Measurements from ENCODE around the gene OPCML.

Gene OPCML

GRCh38 chr11:133038850-133039249 is 493.5 kb downstream of the OPCML start:
- no peak for DNase-seq (ENCODE audit: low read depth in 2 of 2)

GRCh38 chr11:133034929-133035328 is 497.4 kb downstream of the OPCML start:
- DNase-seq (ENCODE audit: low read depth in 2 of 2), result no peak

GRCh38 chr11:133029107-133029506 is 503.2 kb downstream of the OPCML start:
- DNase-seq (ENCODE audit: low read depth in 2 of 2), result no peak

GRCh38 chr11:133026952-133027351 is 505.3 kb downstream of the OPCML start:
- DNase-seq (ENCODE audit: low read depth in 2 of 2), result no peak

- DNase-seq (ENCODE audit: low read depth in 2 of 2), result no peak
Observed at GRCh38 chr11:133024301-133024700, 508.0 kb downstream of the OPCML start.

GRCh38 chr11:133023232-133023631 is 509.1 kb downstream of the OPCML start:
- no peak for DNase-seq (ENCODE audit: low read depth in 2 of 2)

GRCh38 chr11:133021553-133021952 is 510.7 kb downstream of the OPCML start:
- no peak for DNase-seq (ENCODE audit: low read depth in 2 of 2)

- DNase-seq (ENCODE audit: low read depth in 2 of 2), result no peak
Observed at GRCh38 chr11:133020372-133020714, 512.0 kb downstream of the OPCML start.

- no peak for DNase-seq (ENCODE audit: low read depth in 2 of 2)
Observed at GRCh38 chr11:133019545-133020371, 512.5 kb downstream of the OPCML start.

GRCh38 chr11:133015457-133015856 is 516.8 kb downstream of the OPCML start:
- DNase-seq (ENCODE audit: low read depth in 2 of 2), result no peak

GRCh38 chr11:133014337-133014736 is 518.0 kb downstream of the OPCML start:
- DNase-seq (ENCODE audit: low read depth in 2 of 2), result no peak

- no peak for DNase-seq (ENCODE audit: low read depth in 2 of 2)
Observed at GRCh38 chr11:133012803-133013202, 519.5 kb downstream of the OPCML start.

- DNase-seq (ENCODE audit: low read depth in 2 of 2), result no peak
Observed at GRCh38 chr11:133011604-133012003, 520.7 kb downstream of the OPCML start.

- DNase-seq (ENCODE audit: low read depth in 2 of 2), result no peak
Observed at GRCh38 chr11:133007027-133007584, 525.2 kb downstream of the OPCML start.

GRCh38 chr11:133004369-133004768 is 527.9 kb downstream of the OPCML start:
- DNase-seq (ENCODE audit: low read depth in 2 of 2), result no peak

- DNase-seq (ENCODE audit: low read depth in 2 of 2), result no peak
Observed at GRCh38 chr11:132999516-132999915, 532.8 kb downstream of the OPCML start.

GRCh38 chr11:132999031-132999430 is 533.3 kb downstream of the OPCML start:
- DNase-seq (ENCODE audit: low read depth in 2 of 2), result no peak

- DNase-seq (ENCODE audit: low read depth in 2 of 2), result no peak
Observed at GRCh38 chr11:132997396-132997795, 534.9 kb downstream of the OPCML start.

- no peak for DNase-seq (ENCODE audit: low read depth in 2 of 2)
Observed at GRCh38 chr11:132994966-132995365, 537.3 kb downstream of the OPCML start.

GRCh38 chr11:132993991-132994502 is 538.3 kb downstream of the OPCML start:
- DNase-seq (ENCODE audit: low read depth in 2 of 2), result no peak

GRCh38 chr11:132992838-132993631 is 539.3 kb downstream of the OPCML start:
- no peak for DNase-seq (ENCODE audit: low read depth in 2 of 2)

- no peak for DNase-seq (ENCODE audit: low read depth in 2 of 2)
Observed at GRCh38 chr11:132988411-132988810, 543.9 kb downstream of the OPCML start.

GRCh38 chr11:132987936-132988335 is 544.4 kb downstream of the OPCML start:
- no peak for DNase-seq (ENCODE audit: low read depth in 2 of 2)
